GM12878 (cell line): ENCODE data around the gene ERFL. TPM values are rescaled to one million over a fixed set of nuclear protein-coding genes. Genes with fewer than 3 reads are reported as not detected.

Experiments
- ATAC-seq: fragments of 200-7000 bp; cut with Tn5 transposase; 3 replicates; pipeline ENCODE4 v1.9.1; 2020; ENCODE audit warnings: mild to moderate bottlenecking, moderate library complexity
- BruUV-seq: library from RNA; stranded (reverse); fragments of 400-500 nt; replicated peaks from 2 replicates; lab custom pipeline; 2021; lab: Mats Ljungman, UMichigan
- CTCF ChIA-PET: fragments of 300-600 bp; sonication (Branson Sonifier 250); formaldehyde crosslinking; extraction: SDS; loops from one replicate; lab custom pipeline; 2021; ENCODE audit warnings: inconsistent platforms; lab: Yijun Ruan, JAX
- POLR2A ChIA-PET: fragments of 350-600 bp; formaldehyde crosslinking; extraction: SDS; loops from one replicate; lab custom pipeline; 2021; ENCODE audit warnings: inconsistent platforms; lab: Charles Lee
- RAD21 ChIA-PET: fragments of 300-600 bp; sonication (Branson Sonifier 250); formaldehyde crosslinking; loops from one replicate; lab custom pipeline; 2023; ENCODE audit warnings: antibody characterized with exemption; ENCODE audit not compliant: unreplicated experiment; lab: Charles Lee
- SMC1A ChIA-PET: fragments of 300-600 bp; sonication (Branson Sonifier 250); formaldehyde crosslinking; loops from one replicate; lab custom pipeline; 2023; ENCODE audit not compliant: unreplicated experiment, uncharacterized antibody; lab: Charles Lee
- DNase-seq: peaks from one replicate; pipeline ENCODE4 v3.0.0-alpha.2; 2011; ENCODE audit warnings: low read depth, low spot score
- FAIRE-seq: peaks from 3 replicates; lab custom pipeline; 2011; peaks lifted over from hg19 to GRCh38; lab: Jason Lieb, UNC
- H2AFZ ChIP-seq: 2 replicates; pipeline ENCODE4 v1.6.0; 2011; ENCODE audit warnings: low read depth, low read length, control low read depth; ENCODE audit not compliant: control insufficient read depth
- H3K27ac ChIP-seq: 2 replicates; pipeline ENCODE4 v1.5.1; 2011; ENCODE audit warnings: control low read depth; ENCODE audit not compliant: control insufficient read depth, insufficient read depth
- H3K27me3 ChIP-seq, 2 experiments: replicated peaks in 1 of 2; 2 replicates each; pipeline versions ENCODE4 v1.6.0 to v1.6.1; 2011; ENCODE audit warnings: low read length in 1 of 2; ENCODE audit not compliant: control insufficient read depth in 2 of 2, insufficient read depth in 2 of 2
- H3K36me3 ChIP-seq, 2 experiments: 2 replicates each; pipeline ENCODE4 v1.5.1; 2011; ENCODE audit warnings: low read length in 1 of 2; ENCODE audit not compliant: control insufficient read depth in 2 of 2, insufficient read depth in 2 of 2
- H3K4me1 ChIP-seq: 2 replicates; pipeline ENCODE4 v1.6.1; 2011; ENCODE audit warnings: mild to moderate bottlenecking, low read length, moderate library complexity, mixed read lengths; ENCODE audit not compliant: control insufficient read depth, insufficient read depth
- H3K4me2 ChIP-seq: 2 replicates; pipeline ENCODE4 v1.6.0; 2011; ENCODE audit warnings: control low read depth; ENCODE audit not compliant: control insufficient read depth, insufficient read depth
- H3K4me3 ChIP-seq: fragments of 200-600 bp; sonication (generic); 2 replicates; pipeline ENCODE4 v1.5.1; 2016
- H3K79me2 ChIP-seq: 2 replicates; pipeline ENCODE4 v1.6.0; 2011; ENCODE audit warnings: low read length; ENCODE audit not compliant: control insufficient read depth, insufficient read depth
- H3K9ac ChIP-seq: 2 replicates; pipeline ENCODE4 v1.8.0; 2011; ENCODE audit warnings: low read length, control low read depth, mixed read lengths; ENCODE audit not compliant: control insufficient read depth, insufficient read depth
- H3K9me3 ChIP-seq: replicated peaks from 3 replicates; pipeline ENCODE4 v1.5.1; 2011; ENCODE audit warnings: mild to moderate bottlenecking, low read length; ENCODE audit not compliant: control insufficient read depth, insufficient read depth
- H4K20me1 ChIP-seq: 2 replicates; pipeline ENCODE4 v1.6.0; 2011; ENCODE audit not compliant: control insufficient read depth, insufficient read depth
- BHLHE40 ChIP-seq, 2 experiments: fragments of 450-650 bp in 1 of 2; IDR thresholded peaks; 2 replicates each; pipeline ENCODE4 v1.6.1; 2011 to 2017; ENCODE audit warnings: low read depth in 2 of 2, borderline replicate concordance in 1 of 2, improper control_type of control experiment in 1 of 2, low read length in 1 of 2, mild to moderate bottlenecking in 1 of 2
- CHD2 ChIP-seq: IDR thresholded peaks from 2 replicates; pipeline ENCODE4 v1.6.1; 2011; ENCODE audit warnings: low read depth, low read length, improper control_type of control experiment, borderline replicate concordance
- CREB1 ChIP-seq: IDR thresholded peaks from 2 replicates; pipeline ENCODE4 v1.6.1; 2012; ENCODE audit warnings: low read depth, mild to moderate bottlenecking, inconsistent platforms
- GABPA ChIP-seq: IDR thresholded peaks from 2 replicates; pipeline ENCODE4 v1.6.1; 2014; ENCODE audit warnings: antibody characterized with exemption, low read depth, mild to moderate bottlenecking, inconsistent platforms
- HDGF ChIP-seq: fragments of 450-650 bp; IDR thresholded peaks from 2 replicates; pipeline ENCODE4 v1.6.1; 2016; ENCODE audit warnings: antibody characterized with exemption
- IKZF1 ChIP-seq: fragments of 450-650 bp; conservative IDR thresholded peaks from 2 replicates; pipeline ENCODE4 v1.6.1; 2017; ENCODE audit warnings: antibody characterized with exemption, mild to moderate bottlenecking
- KAT2A ChIP-seq: conservative IDR thresholded peaks from 2 replicates; pipeline ENCODE4 v1.6.1; 2011; ENCODE audit warnings: low read depth, low read length; ENCODE audit not compliant: control insufficient read depth
- NFYA ChIP-seq: IDR thresholded peaks from 2 replicates; pipeline ENCODE4 v1.6.1; 2011; ENCODE audit warnings: low read depth, mild to moderate bottlenecking, low read length, improper control_type of control experiment, borderline replicate concordance
- NFYB ChIP-seq: IDR thresholded peaks from 2 replicates; pipeline ENCODE4 v1.6.1; 2011; ENCODE audit warnings: low read depth, mild to moderate bottlenecking, low read length, improper control_type of control experiment, moderate library complexity; ENCODE audit not compliant: insufficient read depth
- NR2C1 ChIP-seq: fragments of 450-650 bp; IDR thresholded peaks from 2 replicates; pipeline ENCODE4 v1.6.1; 2017; ENCODE audit warnings: antibody characterized with exemption, mild to moderate bottlenecking, moderate library complexity
- PAX5 ChIP-seq: IDR thresholded peaks from 2 replicates; pipeline ENCODE4 v1.6.1; 2011; ENCODE audit warnings: low read depth, low read length, borderline replicate concordance
- POLR2A ChIP-seq: IDR thresholded peaks from 2 replicates; pipeline ENCODE4 v1.6.1; 2011; ENCODE audit warnings: low read depth, mild to moderate bottlenecking, low read length
- POLR2AphosphoS5 ChIP-seq: IDR thresholded peaks from 2 replicates; pipeline ENCODE4 v1.6.1; 2011; ENCODE audit warnings: mild to moderate bottlenecking, low read length, inconsistent platforms
- RCOR1 ChIP-seq: conservative IDR thresholded peaks from 2 replicates; pipeline ENCODE4 v1.6.1; 2012; ENCODE audit warnings: low read depth, low read length, improper control_type of control experiment
- RELA ChIP-seq: fragments of 450-650 bp; IDR thresholded peaks from 2 replicates; pipeline ENCODE4 v1.8.0; 2014; ENCODE audit warnings: borderline replicate concordance; ENCODE audit not compliant: partially characterized antibody
- SMAD1 ChIP-seq: fragments of 450-650 bp; IDR thresholded peaks from 2 replicates; pipeline ENCODE4 v1.6.1; 2018; ENCODE audit warnings: mild to moderate bottlenecking, low read depth; ENCODE audit not compliant: partially characterized antibody
- SMAD5 ChIP-seq: IDR thresholded peaks from 2 replicates; pipeline ENCODE4 v1.6.1; 2016; ENCODE audit warnings: antibody characterized with exemption, low read depth
- WRNIP1 ChIP-seq: IDR thresholded peaks from 2 replicates; pipeline ENCODE4 v1.6.1; 2011; ENCODE audit warnings: low read depth, low read length, improper control_type of control experiment, borderline replicate concordance
- ZNF274 ChIP-seq: IDR thresholded peaks from one replicate; pipeline ENCODE4 v1.8.0; 2011; ENCODE audit not compliant: insufficient read length, insufficient read depth
- ZNF687 ChIP-seq: fragments of 450-650 bp; IDR thresholded peaks from 2 replicates; pipeline ENCODE4 v1.6.1; 2017; ENCODE audit warnings: mild to moderate bottlenecking, moderate library complexity
- WGBS: methylation state at CpG from one replicate; pipeline ENCODE4 v1.1.6; 2016; ENCODE audit warnings: low lambda C conversion rate; ENCODE audit not compliant: insufficient replicate concordance, insufficient coverage; ENCODE audit errors: missing lambda C conversion rate; 5-methylcytosine and 5-hydroxymethylcytosine counted together
- in situ Hi-C: fragments of 300-500 bp; cut with MboI; formaldehyde crosslinking; loops from 9 replicates; pipeline ENCODE4 v1.14.3; 2018; ENCODE audit warnings: mixed read lengths
- intact Hi-C: fragments of 100-400 bp; cut with micrococcal nuclease; formaldehyde crosslinking; loops from one replicate; pipeline ENCODE4 v1.14.2; 2022; ENCODE audit not compliant: unreplicated experiment
- polyA plus RNA-seq, 11 experiments: library from polyadenylated mRNA; depleted of rRNA in 4 of 11; unstranded in 6 of 11; stranded (reverse) in 5 of 11; fragments of >200 nt; fragmentation: Nextera tagmentation in 4 of 11; fragmentation: Illumina TruSeq in 1 of 11; extraction: Ambion mirVana in 4 of 11; extraction: Trizol in 1 of 11; gene quantifications; 1 replicate in 1 of 11; 2 replicates in 10 of 11; pipeline versions ENCODE4 v1.2.1 to v1.2.3, GENCODE V29; 2011 to 2016; ENCODE audit warnings: inconsistent platforms in 2 of 11, missing spikeins in 2 of 11, low read depth in 1 of 11
- total RNA-seq, 4 experiments: library from RNA; depleted of rRNA in 3 of 4; stranded (reverse); fragments of >200 nt in 3 of 4; fragmentation: Illumina TruSeq in 1 of 4; extraction: Trizol in 1 of 4; gene quantifications; 2 replicates each; pipeline versions ENCODE4 v1.2.1 to v1.2.3, GENCODE V29; 2013 to 2021

ERFL gene
- total and polyA plus RNA-seq, 10 of the 15 experiments (the other 5 are each of a cell fraction or from before 2014, with no cell fraction given), result 0.04 to 0.10 (median 0.05) TPM; not detected in 7

- H3K4me3 ChIP-seq, result peak overlapping the region; percentile 85
- no peaks in the 10 kb centered on the region for H4K20me1 ChIP-seq
- no peak overlapping the region for H2AFZ ChIP-seq
- no peaks in the 10 kb centered on the region for H3K27me3 ChIP-seq
- ATAC-seq (peak; percentile 75), DNase-seq (no peak), FAIRE-seq (peak; percentile 77)
- WGBS, result 1% methylated on average over 16 of the region's 17 CpGs
- in situ Hi-C loops, result no loop called here
- H3K9me3 ChIP-seq, result no peaks in the 10 kb centered on the region
- peaks cover 34% of the 10 kb centered on the region for H3K4me1 ChIP-seq
- CTCF ChIA-PET, result interaction anchor here (1.1 to 9.0 kb wide), 4 partner anchors 9 to 68 kb away, joined by 3 to 136 read pairs (median 50); partner anchors contain the start of genes ARHGEF1 and RPS19
- H3K79me2 ChIP-seq, result peaks cover 43% of the 10 kb centered on the region
- intact Hi-C loops, result loop anchor here (2.0 kb wide), 1 partner anchor 67 kb away; no protein-coding TSS in a partner anchor
- peaks cover 3 to 4% of the 10 kb centered on the region in 2 experiments; a peak in 3 of 4 replicates for H3K36me3 ChIP-seq
- POLR2A ChIA-PET, result interaction anchor here (1.0 to 3.7 kb wide), 5 partner anchors 9 to 67 kb away, joined by 4 to 44 read pairs (median 8); partner anchors contain the start of gene RPS19
- BruUV-seq, result no TSS peak
- H3K27ac ChIP-seq, result peak overlapping the region; percentile 94
- H3K9ac ChIP-seq, result peak overlapping the region; percentile 83
- RAD21 ChIA-PET, result interaction anchor here (0.8 to 8.7 kb wide), 4 partner anchors 7 to 67 kb away, joined by 3 to 120 read pairs (median 18); partner anchors contain the start of genes ARHGEF1, ERFL and RPS19
- H3K4me2 ChIP-seq, result peak overlapping the region; percentile 97
- SMC1A ChIA-PET, result interaction anchor here (3.3 to 4.6 kb wide), 2 partner anchors 8 to 19 kb away, joined by 22 to 37 read pairs; partner anchors contain the start of gene RPS19
- peak; percentile 81 for TF ChIP-seq POLR2A
- peak; percentile 40 for TF ChIP-seq SMAD1
- no peak for TF ChIP-seq ZNF687
- TF ChIP-seq IKZF1, result 0 out of 2 replicates have a peak, but pooled peaks have one; percentile 2
- TF ChIP-seq POLR2AphosphoS5, result peak; percentile 90
- no peak for TF ChIP-seq GABPA
- 0 out of 2 replicates have a peak, but pooled peaks have one; percentile 50 for TF ChIP-seq HDGF
- TF ChIP-seq ZNF274, result no peak
- 0 out of 2 replicates have a peak, but pooled peaks have one; percentile 6 for TF ChIP-seq CREB1
- TF ChIP-seq WRNIP1, result 0 out of 2 replicates have a peak, but pooled peaks have one; percentile 11
- TF ChIP-seq NR2C1, result peak; percentile 64
- peak; percentile 92 for TF ChIP-seq SMAD5
- no peak for TF ChIP-seq PAX5
- TF ChIP-seq KAT2A, result no peak
- TF ChIP-seq BHLHE40 (IDR thresholded peaks at IDR 0.05; ENCODE audit: borderline replicate concordance in 1 of 2, low read depth in 2 of 2, low read length in 1 of 2), result no peak
- TF ChIP-seq NFYA, result no peak
- TF ChIP-seq CHD2, result no peak
- 0 out of 2 replicates have a peak, but pooled peaks have one; percentile 19 for TF ChIP-seq RCOR1
- TF ChIP-seq NFYB, result 0 out of 2 replicates have a peak, but pooled peaks have one; percentile 30
- peak; percentile 80 for TF ChIP-seq RELA
Measured at GRCh38 chr19:41877916-41878905, 50.0 kb downstream of the ERFL start.
